M059J (cell line): ENCODE measurements around the gene AMOT. TPM values are rescaled to one million over a fixed set of nuclear protein-coding genes. Genes with fewer than 3 reads are reported as not detected.
"Not testable (repeated sequence)": the region's sequence is repeated elsewhere in the genome, so short reads cannot be mapped to it uniquely, and the experiment has no call there.

Source experiments
- DNase-seq: peaks from one replicate; pipeline ENCODE4 v3.0.0-alpha.2; 2012; ENCODE audit warnings: low read depth
- total RNA-seq: library from RNA; depleted of rRNA; stranded (reverse); fragments of >200 nt; shearing (Covaris generic); gene quantifications from 2 replicates; pipeline ENCODE4 v1.2.3, GENCODE V29; 2014; rRNA removed

AMOT gene
- 6.7 and 8.9 TPM in 2 replicates for total RNA-seq

- DNase-seq, result peak; percentile 83
Observed at GRCh38 chrX:112840382-112841113, at the start of gene AMOT. AMOT (minus strand) TSS chrX:112840831; CDS start chrX:112823126, 17,705 bp downstream.

- DNase-seq, result no peak
Observed at GRCh38 chrX:112889400-112889799, 48.8 kb upstream of the AMOT start.

GRCh38 chrX:112888916-112889315 lies 48.3 kb upstream of the AMOT start:
- DNase-seq, result no peak

- DNase-seq, result no peak
Observed at GRCh38 chrX:112877771-112878173, 37.1 kb upstream of the AMOT start.

- no peak for DNase-seq
Observed at GRCh38 chrX:112874614-112875013, 34.0 kb upstream of the AMOT start.

- DNase-seq, result peak; percentile 10
Observed at GRCh38 chrX:112874175-112874574, 33.5 kb upstream of the AMOT start.

GRCh38 chrX:112868586-112868985 lies 28.0 kb upstream of the AMOT start:
- DNase-seq, result peak; percentile 71

GRCh38 chrX:112867570-112867969 lies 26.9 kb upstream of the AMOT start:
- peak; percentile 12 for DNase-seq

GRCh38 chrX:112866175-112866574 lies 25.5 kb upstream of the AMOT start:
- DNase-seq, result peak; percentile 40

- no peak for DNase-seq
Observed at GRCh38 chrX:112865464-112866025, 24.9 kb upstream of the AMOT start.

- no peak for DNase-seq
Observed at GRCh38 chrX:112863850-112864249, 23.2 kb upstream of the AMOT start.

GRCh38 chrX:112857478-112857878 lies 16.8 kb upstream of the AMOT start:
- no peak for DNase-seq

- DNase-seq, result not testable (repeated sequence)
Observed at GRCh38 chrX:112854901-112855300, 14.3 kb upstream of the AMOT start.

- no peak for DNase-seq
Observed at GRCh38 chrX:112852851-112853250, 12.2 kb upstream of the AMOT start.

GRCh38 chrX:112851806-112852205 lies 11.2 kb upstream of the AMOT start:
- DNase-seq, result peak; percentile 66

- peak; percentile 13 for DNase-seq
Observed at GRCh38 chrX:112851161-112851779, 10.6 kb upstream of the AMOT start.

- peak; percentile 27 for DNase-seq
Observed at GRCh38 chrX:112849016-112849415, 8.4 kb upstream of the AMOT start.

- DNase-seq, result no peak
Observed at GRCh38 chrX:112846782-112847181, 6.2 kb upstream of the AMOT start.

GRCh38 chrX:112846187-112846586 lies 5.6 kb upstream of the AMOT start:
- DNase-seq, result no peak

- peak; percentile 57 for DNase-seq
Observed at GRCh38 chrX:112844250-112844649, 3.6 kb upstream of the AMOT start.

- DNase-seq, result no peak
Observed at GRCh38 chrX:112841820-112842157, 1.2 kb upstream of the AMOT start.

- peak; percentile 88 for DNase-seq
Observed at GRCh38 chrX:112841114-112841819, 636 bp upstream of the AMOT start.

- DNase-seq, result no peak
Observed at GRCh38 chrX:112839856-112840255, 775 bp downstream of the AMOT start.
